Smooth muscle cell of the pulmonary artery (primary cell): Measurements from ENCODE around the gene SCN11A. TPM values are rescaled to one million over a fixed set of nuclear protein-coding genes. Genes with fewer than 3 reads are reported as not detected.

Experiments used
- total RNA-seq: library from RNA; depleted of rRNA; stranded (reverse); fragments of >200 nt; gene quantifications from 2 replicates; pipeline ENCODE4 v1.2.3, GENCODE V29; 2014

The SCN11A gene
- under 0.01 TPM in 1 of 2 replicates, not detected in the other for total RNA-seq

GRCh38 chr3:39051649-39052561 lies at the start of gene SCN11A, which contains the start of gene WDR48:
TSS of gene SCN11A (minus strand) at chr3:39051944. CDS start at chr3:38950362, 101,582 bp downstream.
TSS of gene WDR48 (plus strand) at chr3:39052016. CDS start at chr3:39052026, 10 bp downstream.

Other genes with a start within 250 kb of the SCN11A start
- under 0.01 TPM in 1 of 2 replicates, not detected in the other for gene SCN10A, start 235.7 kb downstream of the SCN11A start, total RNA-seq
- 33.6 and 46.4 TPM in 2 replicates for gene WDR48, start 72 bp upstream of the SCN11A start, total RNA-seq
- gene GORASP1, start 55.7 kb upstream of the SCN11A start, total RNA-seq, result 45.6 and 52.8 TPM in 2 replicates
- 3.2 and 6.8 TPM in 2 replicates for gene TTC21A, start 55.7 kb upstream of the SCN11A start, total RNA-seq
- gene CSRNP1, start 101.6 kb upstream of the SCN11A start, total RNA-seq, result 6.5 and 11.5 TPM in 2 replicates
- gene XIRP1, start 140.7 kb upstream of the SCN11A start, total RNA-seq, result 0.07 TPM in 2 replicates
- under 0.01 TPM in 1 of 2 replicates, not detected in the other for gene CX3CR1, start 228.1 kb upstream of the SCN11A start, total RNA-seq